ENCODE results near the gene BCAT1. TPM values are rescaled to one million over a fixed set of nuclear protein-coding genes. Genes with fewer than 3 reads are reported as not detected.
"Not testable (repeated sequence)": the region's sequence is repeated elsewhere in the genome, so short reads cannot be mapped to it uniquely, and the experiment has no call there.

The BCAT1 gene
- total RNA-seq, 3 donors from 2014 or later, result 19.2 to 39.0 (median 25.6) TPM

DNA sequence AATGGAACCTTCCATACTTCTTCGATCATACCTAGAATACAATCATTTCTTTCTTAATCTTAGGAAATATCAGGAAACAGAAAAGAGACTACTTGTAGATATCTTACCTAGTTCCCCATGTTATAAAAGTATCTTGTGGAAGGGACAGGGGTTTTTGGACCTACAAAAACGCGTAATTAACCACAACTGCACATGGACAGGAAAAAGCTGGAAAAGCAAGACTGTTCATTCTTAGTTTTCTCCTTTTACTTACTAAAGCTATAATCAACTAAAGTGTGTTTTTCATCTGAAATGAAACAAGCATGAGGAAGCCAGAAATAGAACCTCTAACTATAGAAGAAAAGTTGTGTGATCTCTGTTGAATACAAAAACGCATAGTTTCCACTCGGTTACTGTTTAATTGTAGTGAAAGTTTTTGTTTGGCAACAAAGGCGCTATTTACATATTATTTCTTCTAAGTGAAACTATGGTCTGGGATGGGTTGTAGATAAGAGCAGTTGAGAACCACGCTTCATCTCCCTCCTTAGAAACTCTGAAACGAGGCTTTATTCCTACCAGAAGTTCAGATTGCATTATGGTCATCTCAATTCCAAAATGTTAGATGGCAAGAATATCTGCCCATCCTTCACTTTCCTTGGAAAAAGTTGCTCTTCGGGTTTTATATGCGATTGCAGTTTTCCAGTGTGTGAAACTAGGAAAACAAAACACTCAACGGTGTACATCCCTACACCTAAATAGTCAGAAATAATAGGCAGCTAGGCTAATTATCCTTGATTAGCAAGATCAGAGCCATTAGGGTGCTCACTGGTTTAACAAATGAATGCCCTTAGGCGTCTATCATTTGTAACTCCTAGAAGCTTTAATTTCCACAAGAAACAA is 1.1 kb downstream of the BCAT1 start:
- ATAC-seq (peak; percentile 9 to 28), DNase-seq (no peak)
- Mint-ChIP-seq H3K9me3 (no peaks in the 10 kb centered on the region), H3K27me3 (ENCODE audit: low read depth) (peaks cover 39% of the 10 kb centered on the region), H3K4me1 (ENCODE audit: low read depth) (peaks cover 45% of the 10 kb centered on the region), H3K36me3 (ENCODE audit: insufficient read depth) (no peaks in the 10 kb centered on the region), H3K4me3 (peak overlapping the region; percentile 85)

GRCh38 chr12:24945845-24946244 is 3.1 kb downstream of the BCAT1 start:
- peaks cover 49% of the 10 kb centered on the region for H3K27me3 Mint-ChIP-seq (ENCODE audit: low read depth)

DNA sequence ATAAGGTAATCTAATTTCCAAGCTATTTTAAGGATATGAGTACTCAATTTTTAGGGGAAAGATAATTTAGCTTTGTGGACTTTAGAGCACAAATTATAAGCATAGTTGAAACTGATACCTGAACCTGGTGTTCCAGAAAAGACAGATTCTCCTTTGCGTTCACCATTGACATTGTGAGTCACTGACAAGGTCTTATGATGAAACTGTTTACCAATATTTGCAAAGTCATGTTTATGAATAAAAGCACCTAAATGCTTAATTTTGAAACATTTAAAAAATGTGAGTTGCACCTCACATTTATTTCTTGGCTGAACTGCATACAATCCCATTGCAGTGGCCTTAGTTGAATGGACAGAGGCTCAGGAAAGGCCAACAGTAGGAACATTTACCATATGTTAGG is 3.9 kb downstream of the BCAT1 start:
- H3K27me3 Mint-ChIP-seq (ENCODE audit: low read depth), result peaks cover 41% of the 10 kb centered on the region
- H3K36me3 Mint-ChIP-seq (ENCODE audit: insufficient read depth), result no peaks in the 10 kb centered on the region
- ATAC-seq, result no peak
- peaks cover 31% of the 10 kb centered on the region for H3K4me1 Mint-ChIP-seq (ENCODE audit: low read depth)
- DNase-seq, result no peak
- no peaks in the 10 kb centered on the region for H3K9me3 Mint-ChIP-seq
- H3K4me3 Mint-ChIP-seq, result no peak overlapping the region

More at GRCh38 chr12:24945845-24946244, 3.1 kb downstream of the BCAT1 start:
- no peak for ATAC-seq
- Mint-ChIP-seq H3K36me3 (ENCODE audit: insufficient read depth) (no peaks in the 10 kb centered on the region), H3K4me1 (ENCODE audit: low read depth) (peaks cover 36% of the 10 kb centered on the region), H3K4me3 (no peak overlapping the region), H3K9me3 (no peaks in the 10 kb centered on the region)
- DNase-seq, result no peak

- peaks cover 39% of the 10 kb centered on the region for H3K27me3 Mint-ChIP-seq (ENCODE audit: low read depth)
- peaks cover 30% of the 10 kb centered on the region for H3K4me1 Mint-ChIP-seq (ENCODE audit: low read depth)
- no peak for DNase-seq
- no peak overlapping the region for H3K4me3 Mint-ChIP-seq
- no peak for ATAC-seq
- no peaks in the 10 kb centered on the region for H3K36me3 Mint-ChIP-seq (ENCODE audit: insufficient read depth)
- H3K9me3 Mint-ChIP-seq, result no peaks in the 10 kb centered on the region
Observed at GRCh38 chr12:24944601-24944975, 4.3 kb downstream of the BCAT1 start.

GRCh38 chr12:24943947-24944600 is 4.8 kb downstream of the BCAT1 start:
- DNase-seq (no peak), ATAC-seq (no peak)
- Mint-ChIP-seq H3K36me3 (ENCODE audit: insufficient read depth) (no peaks in the 10 kb centered on the region), H3K4me3 (no peak overlapping the region), H3K9me3 (no peaks in the 10 kb centered on the region), H3K27me3 (ENCODE audit: low read depth) (peaks cover 35% of the 10 kb centered on the region), H3K4me1 (ENCODE audit: low read depth) (peaks cover 26% of the 10 kb centered on the region)

- Mint-ChIP-seq H3K9me3 (no peaks in the 10 kb centered on the region), H3K4me3 (no peak overlapping the region), H3K36me3 (ENCODE audit: insufficient read depth) (no peaks in the 10 kb centered on the region), H3K27me3 (ENCODE audit: low read depth) (peaks cover 25% of the 10 kb centered on the region), H3K4me1 (ENCODE audit: low read depth) (no peaks in the 10 kb centered on the region)
- ATAC-seq, result no peak
- DNase-seq, result no peak
Observed at GRCh38 chr12:24940157-24940556, 8.7 kb downstream of the BCAT1 start.

GRCh38 chr12:24939551-24939950 is 9.3 kb downstream of the BCAT1 start:
- H3K4me1 Mint-ChIP-seq (ENCODE audit: low read depth); H3K9me3 Mint-ChIP-seq; ATAC-seq; DNase-seq; H3K36me3 Mint-ChIP-seq (ENCODE audit: insufficient read depth); H3K4me3 Mint-ChIP-seq: not testable (repeated sequence)
- H3K27me3 Mint-ChIP-seq (ENCODE audit: low read depth), result peaks cover 23% of the 10 kb centered on the region

- H3K27me3 Mint-ChIP-seq (ENCODE audit: low read depth), result peaks cover 18% of the 10 kb centered on the region
- no peaks in the 10 kb centered on the region for H3K36me3 Mint-ChIP-seq (ENCODE audit: insufficient read depth)
- DNase-seq, result no peak
- no peak for ATAC-seq
- no peaks in the 10 kb centered on the region for H3K4me1 Mint-ChIP-seq (ENCODE audit: low read depth)
- no peak overlapping the region for H3K4me3 Mint-ChIP-seq
- no peaks in the 10 kb centered on the region for H3K9me3 Mint-ChIP-seq
Observed at GRCh38 chr12:24938341-24938740, 10.6 kb downstream of the BCAT1 start.

DNA sequence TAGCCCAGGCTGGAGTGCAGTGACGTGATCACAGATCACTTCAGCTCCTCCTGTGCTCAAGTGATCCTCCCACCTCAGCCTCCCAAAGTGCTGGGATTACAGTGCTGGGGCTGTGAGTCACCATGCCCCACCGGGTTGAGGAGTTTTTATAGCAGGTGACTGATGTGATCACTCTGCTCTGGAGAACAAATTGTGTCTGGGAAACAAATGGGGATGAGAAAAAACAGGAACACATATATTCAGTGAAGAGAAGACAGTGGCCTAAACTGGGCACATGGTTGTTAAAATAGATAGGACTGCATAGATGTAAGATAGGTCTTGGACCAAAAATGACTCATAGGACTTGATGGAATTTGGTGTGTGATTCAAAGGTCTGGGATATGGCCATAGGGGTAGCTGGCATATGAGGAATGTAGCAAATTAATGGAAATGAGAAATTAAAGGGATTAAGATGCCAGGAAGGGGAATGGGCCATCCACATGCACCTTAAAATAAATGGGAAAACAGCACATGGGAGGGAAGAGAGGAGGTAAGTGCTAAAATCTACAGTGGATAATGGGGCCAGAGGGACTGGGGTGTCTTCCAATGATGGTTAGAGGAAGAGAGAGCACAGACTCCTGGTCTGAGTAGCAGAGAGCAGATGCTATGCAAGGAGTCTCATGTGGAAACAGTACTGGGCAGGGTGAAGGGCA is 11.2 kb downstream of the BCAT1 start:
- DNase-seq (no peak), ATAC-seq (no peak)
- Mint-ChIP-seq H3K4me1 (ENCODE audit: low read depth) (no peaks in the 10 kb centered on the region), H3K27me3 (ENCODE audit: low read depth) (peaks cover 13% of the 10 kb centered on the region), H3K36me3 (ENCODE audit: insufficient read depth) (no peaks in the 10 kb centered on the region), H3K4me3 (no peak overlapping the region), H3K9me3 (no peaks in the 10 kb centered on the region)

DNA sequence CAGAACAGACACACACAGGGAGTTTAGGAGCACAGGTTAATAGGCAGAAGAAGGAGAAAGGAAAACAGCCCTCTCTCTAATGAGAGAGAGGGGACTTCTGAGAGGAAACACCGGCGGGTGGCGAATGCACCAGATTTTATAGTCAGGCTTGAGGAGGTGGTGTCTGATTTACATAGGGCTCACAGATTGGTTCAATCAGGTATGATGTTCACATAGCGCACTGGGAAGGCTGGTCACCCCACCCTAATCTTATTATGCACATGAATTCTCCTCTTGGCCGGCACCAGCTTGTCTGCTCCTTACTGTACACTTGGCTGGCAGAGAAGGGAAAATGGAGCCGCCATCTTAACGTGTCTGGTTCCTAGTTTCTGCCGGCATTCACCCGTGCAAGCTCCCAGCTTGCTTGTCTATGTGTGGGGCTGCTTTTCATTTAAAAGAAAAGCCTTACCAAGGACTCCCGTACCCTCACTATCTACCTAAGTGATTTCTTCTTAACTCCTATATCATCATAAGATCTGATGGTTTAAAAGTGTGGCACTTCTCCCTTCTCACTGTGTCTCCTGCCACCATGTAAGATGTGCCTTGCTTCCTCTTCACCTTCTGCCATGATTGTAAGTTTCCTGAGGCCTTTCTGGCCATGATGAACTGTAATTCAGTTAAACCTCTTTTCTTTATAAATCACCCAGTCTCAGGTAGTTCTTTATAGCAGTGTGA is 15.1 kb downstream of the BCAT1 start:
- Mint-ChIP-seq H3K9me3 (no peaks in the 10 kb centered on the region), H3K4me1 (ENCODE audit: low read depth) (peaks cover 6% of the 10 kb centered on the region), H3K4me3 (no peak overlapping the region), H3K27me3 (ENCODE audit: low read depth) (peaks cover 8% of the 10 kb centered on the region), H3K36me3 (ENCODE audit: insufficient read depth) (no peaks in the 10 kb centered on the region)
- DNase-seq, result no peak
- ATAC-seq, result no peak

DNA sequence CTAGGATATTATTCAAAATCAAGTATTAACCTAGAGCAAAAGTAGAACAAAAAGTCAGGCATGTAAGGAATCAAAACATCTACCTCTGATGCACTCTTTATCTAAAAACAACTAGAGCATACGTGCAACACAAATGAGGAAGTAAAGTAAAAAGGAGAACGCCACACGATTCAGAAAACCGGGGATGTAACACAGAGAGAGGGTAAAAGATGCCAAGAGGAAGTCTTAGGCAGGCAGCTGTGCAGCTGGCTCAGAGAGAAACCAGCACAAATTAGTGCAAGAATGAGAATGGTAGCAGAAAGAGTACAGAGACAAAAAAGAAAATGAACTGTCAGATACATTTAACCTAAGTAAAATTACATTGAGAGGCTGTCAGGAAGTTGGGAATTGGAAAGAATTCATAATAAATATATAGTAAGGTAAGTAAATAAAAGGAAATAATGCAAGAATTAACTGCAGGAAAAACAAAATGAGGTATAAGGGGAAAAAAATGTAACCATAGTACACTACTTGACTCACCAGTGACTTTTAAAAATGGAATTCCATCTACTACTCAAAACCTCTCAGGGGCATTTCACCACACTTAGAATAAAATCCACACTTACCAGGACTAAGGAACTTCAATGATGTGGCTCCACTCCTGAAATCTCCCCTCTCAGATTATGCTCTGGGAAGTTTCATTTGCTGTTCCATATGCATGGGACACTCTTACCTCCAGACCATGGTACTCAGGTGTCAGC is 17.1 kb downstream of the BCAT1 start:
- Mint-ChIP-seq H3K36me3 (ENCODE audit: insufficient read depth) (no peaks in the 10 kb centered on the region), H3K27me3 (ENCODE audit: low read depth) (peaks cover 8% of the 10 kb centered on the region), H3K4me1 (ENCODE audit: low read depth) (peaks cover 6% of the 10 kb centered on the region), H3K9me3 (no peaks in the 10 kb centered on the region), H3K4me3 (no peak overlapping the region)
- DNase-seq (no peak), ATAC-seq (no peak)

- H3K36me3 Mint-ChIP-seq (ENCODE audit: insufficient read depth), result no peaks in the 10 kb centered on the region
Observed at GRCh38 chr12:24929953-24930352, 18.9 kb downstream of the BCAT1 start.

DNA sequence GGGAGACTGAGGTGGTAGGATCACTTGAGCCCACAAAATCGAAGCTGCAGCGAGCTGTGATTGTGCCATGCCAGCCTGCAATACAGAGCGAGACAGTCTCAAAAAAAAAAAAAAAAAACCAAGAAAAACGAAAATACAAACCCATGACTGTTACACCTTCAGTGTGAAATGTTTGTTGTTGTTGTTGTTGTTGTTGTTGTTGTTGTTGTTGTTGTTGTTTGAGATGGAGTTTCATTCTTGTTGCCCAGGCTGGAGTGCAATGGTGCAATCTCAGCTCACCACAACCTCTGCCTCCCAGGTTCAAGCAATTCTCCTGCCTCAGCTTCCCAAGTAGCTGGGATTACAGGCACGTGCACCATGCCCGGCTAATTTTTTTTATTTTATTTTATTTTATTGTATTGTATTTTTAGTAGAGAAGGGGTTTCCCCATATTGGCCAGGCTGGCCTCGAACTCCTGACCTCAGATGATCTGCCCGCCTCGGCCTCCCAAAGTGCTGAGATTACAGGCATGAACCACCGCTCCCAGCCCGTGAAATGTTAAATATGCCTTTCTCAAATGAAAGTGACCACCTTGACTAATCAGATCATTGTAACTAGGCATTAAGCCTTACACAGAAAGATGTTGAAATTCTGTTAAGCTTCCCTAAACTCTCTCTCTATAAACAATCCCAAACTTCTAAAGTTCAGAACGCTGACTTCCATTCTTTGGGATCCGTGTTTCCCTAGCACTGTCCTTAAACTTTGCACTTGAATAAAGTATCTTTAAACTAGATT is 20.2 kb downstream of the BCAT1 start:
- H3K4me1 Mint-ChIP-seq (ENCODE audit: low read depth); H3K9me3 Mint-ChIP-seq; H3K27me3 Mint-ChIP-seq (ENCODE audit: low read depth); H3K4me3 Mint-ChIP-seq; ATAC-seq; DNase-seq; H3K36me3 Mint-ChIP-seq (ENCODE audit: insufficient read depth): not testable (repeated sequence)

More at GRCh38 chr12:24929953-24930352, 18.9 kb downstream of the BCAT1 start:
- H3K27me3 Mint-ChIP-seq (ENCODE audit: low read depth), result peaks cover 8% of the 10 kb centered on the region
- peaks cover 6% of the 10 kb centered on the region for H3K4me1 Mint-ChIP-seq (ENCODE audit: low read depth)
- ATAC-seq (no peak), DNase-seq (no peak)
- H3K4me3 Mint-ChIP-seq, result no peak overlapping the region
- H3K9me3 Mint-ChIP-seq, result no peaks in the 10 kb centered on the region

Data from activated T-cell treated with anti-CD3 and anti-CD28 coated beads, Interleukin-2, amount 50 U/mL, for 4 hours (primary cell).